ENCODE data around the gene GGT5.
"Not testable (repeated sequence)": the region's sequence is repeated elsewhere in the genome, so short reads cannot be mapped to it uniquely, and the experiment has no call there.

GGT5 gene

GRCh38 chr22:24271386-24271854 lies 26.5 kb upstream of the GGT5 start:
- Histone ChIP-seq H3K79me2 (ENCODE audit: low read length) (peaks cover 55% of the 10 kb centered on the region), H3K9ac (ENCODE audit: low read length) (peak overlapping the region; percentile 93)

GRCh38 chr22:24270556-24271385 lies 25.9 kb upstream of the GGT5 start, which contains the start of gene SPECC1L:
Gene SPECC1L (plus strand): TSS chr22:24270831. CDS start chr22:24302232, 31,401 bp downstream.
- peaks cover 49% of the 10 kb centered on the region for H3K79me2 ChIP-seq (ENCODE audit: low read length)
- no peaks in the 10 kb centered on the region for H3K27me3 ChIP-seq (ENCODE audit: low read depth, low read length)
- H3K4me1 ChIP-seq (ENCODE audit: low read length): peaks cover 27% of the 10 kb centered on the region
- H3K9me3 ChIP-seq (ENCODE audit: insufficient read depth, low read length): no peaks in the 10 kb centered on the region
- peaks cover 27% of the 10 kb centered on the region for H4K20me1 ChIP-seq (ENCODE audit: insufficient read depth, low read length)
- H3K9ac ChIP-seq (ENCODE audit: low read length): peak within 1 kb of the TSS; percentile 93
- no peaks in the 10 kb centered on the region for H3K36me3 ChIP-seq (replicated peaks; ENCODE audit: low read depth, low read length)
- TF ChIP-seq EZH2phosphoT487 (IDR thresholded peaks at IDR 0.05; ENCODE audit: low read depth): no peak
- TF ChIP-seq CTCF (IDR thresholded peaks at IDR 0.05; ENCODE audit: low read depth, low read length): 0 out of 2 replicates have a peak, but pooled peaks have one; percentile 11
- H3K27ac ChIP-seq (ENCODE audit: low read length): peak within 1 kb of the TSS; percentile 69
- H3K4me2 ChIP-seq (ENCODE audit: low read length): peak within 1 kb of the TSS; percentile 83
- H3K4me3 ChIP-seq (ENCODE audit: low read length): peak within 1 kb of the TSS; percentile 89
- peak within 1 kb of the TSS; percentile 96 for H2AFZ ChIP-seq (ENCODE audit: low read depth, low read length)

More at GRCh38 chr22:24271386-24271854, 26.5 kb upstream of the GGT5 start:
- Histone ChIP-seq H3K4me2 (ENCODE audit: low read length) (peak overlapping the region; percentile 83), H3K36me3 (replicated peaks; ENCODE audit: low read depth, low read length) (no peaks in the 10 kb centered on the region), H3K4me3 (ENCODE audit: low read length) (peak overlapping the region; percentile 89), H3K27ac (ENCODE audit: low read length) (peak overlapping the region; percentile 69), H3K27me3 (ENCODE audit: low read depth, low read length) (no peaks in the 10 kb centered on the region), H3K4me1 (ENCODE audit: low read length) (peaks cover 27% of the 10 kb centered on the region), H2AFZ (ENCODE audit: low read depth, low read length) (peak overlapping the region; percentile 76; the same call in 1 of the 2 replicates), H4K20me1 (ENCODE audit: insufficient read depth, low read length) (peaks cover 33% of the 10 kb centered on the region), H3K9me3 (ENCODE audit: insufficient read depth, low read length) (no peaks in the 10 kb centered on the region)
- no peak for TF ChIP-seq CTCF (IDR thresholded peaks at IDR 0.05; ENCODE audit: low read depth, low read length)
- no peak for TF ChIP-seq EZH2phosphoT487 (IDR thresholded peaks at IDR 0.05; ENCODE audit: low read depth)

- not testable (repeated sequence) for H3K27ac ChIP-seq (ENCODE audit: low read length); H3K27me3 ChIP-seq (ENCODE audit: low read depth, low read length); H2AFZ ChIP-seq (ENCODE audit: low read depth, low read length); H3K9ac ChIP-seq (ENCODE audit: low read length); H3K4me2 ChIP-seq (ENCODE audit: low read length); H4K20me1 ChIP-seq (ENCODE audit: insufficient read depth, low read length); H3K79me2 ChIP-seq (ENCODE audit: low read length); H3K4me3 ChIP-seq (ENCODE audit: low read length); H3K36me3 ChIP-seq (replicated peaks; ENCODE audit: low read depth, low read length); H3K4me1 ChIP-seq (ENCODE audit: low read length); H3K9me3 ChIP-seq (ENCODE audit: insufficient read depth, low read length)
These were observed 21.6 kb upstream of the GGT5 start for GRCh38 chr22:24266495-24266894.

- no peak overlapping the region for H2AFZ ChIP-seq (ENCODE audit: low read depth, low read length)
- no peak overlapping the region for H3K9ac ChIP-seq (ENCODE audit: low read length)
- no peaks in the 10 kb centered on the region for H4K20me1 ChIP-seq (ENCODE audit: insufficient read depth, low read length)
- H3K4me3 ChIP-seq (ENCODE audit: low read length): no peak overlapping the region
- H3K4me2 ChIP-seq (ENCODE audit: low read length): no peak overlapping the region
- H3K9me3 ChIP-seq (ENCODE audit: insufficient read depth, low read length): no peaks in the 10 kb centered on the region
- no peaks in the 10 kb centered on the region for H3K4me1 ChIP-seq (ENCODE audit: low read length)
- H3K36me3 ChIP-seq (replicated peaks; ENCODE audit: low read depth, low read length): no peaks in the 10 kb centered on the region
- H3K79me2 ChIP-seq (ENCODE audit: low read length): no peaks in the 10 kb centered on the region; the same call in 1 of the 2 replicates
- no peak overlapping the region for H3K27ac ChIP-seq (ENCODE audit: low read length)
- TF ChIP-seq EZH2phosphoT487 (IDR thresholded peaks at IDR 0.05; ENCODE audit: low read depth): no peak
- TF ChIP-seq CTCF (IDR thresholded peaks at IDR 0.05; ENCODE audit: low read depth, low read length): no peak
- H3K27me3 ChIP-seq (ENCODE audit: low read depth, low read length): no peaks in the 10 kb centered on the region
These were observed 20.9 kb upstream of the GGT5 start for GRCh38 chr22:24265734-24266133.

GRCh38 chr22:24264329-24264896 lies 19.5 kb upstream of the GGT5 start:
- not testable (repeated sequence) for H3K4me1 ChIP-seq (ENCODE audit: low read length)

GRCh38 chr22:24263479-24263878 lies 18.6 kb upstream of the GGT5 start:
- H3K9ac ChIP-seq (ENCODE audit: low read length); H3K36me3 ChIP-seq (replicated peaks; ENCODE audit: low read depth, low read length); H3K27me3 ChIP-seq (ENCODE audit: low read depth, low read length); H3K9me3 ChIP-seq (ENCODE audit: insufficient read depth, low read length); H2AFZ ChIP-seq (ENCODE audit: low read depth, low read length); H3K4me3 ChIP-seq (ENCODE audit: low read length); H3K27ac ChIP-seq (ENCODE audit: low read length); H3K4me2 ChIP-seq (ENCODE audit: low read length); H3K79me2 ChIP-seq (ENCODE audit: low read length); H3K4me1 ChIP-seq (ENCODE audit: low read length); H4K20me1 ChIP-seq (ENCODE audit: insufficient read depth, low read length): not testable (repeated sequence)

More at GRCh38 chr22:24264329-24264896, 19.5 kb upstream of the GGT5 start:
- H3K9me3 ChIP-seq (ENCODE audit: insufficient read depth, low read length); H3K27ac ChIP-seq (ENCODE audit: low read length); H3K4me3 ChIP-seq (ENCODE audit: low read length); H3K9ac ChIP-seq (ENCODE audit: low read length); H3K4me2 ChIP-seq (ENCODE audit: low read length); H3K27me3 ChIP-seq (ENCODE audit: low read depth, low read length); H2AFZ ChIP-seq (ENCODE audit: low read depth, low read length); H3K36me3 ChIP-seq (replicated peaks; ENCODE audit: low read depth, low read length); H4K20me1 ChIP-seq (ENCODE audit: insufficient read depth, low read length); H3K79me2 ChIP-seq (ENCODE audit: low read length): not testable (repeated sequence)

Measured in OCI-LY3 (cell line).